T-helper 1 cell (primary cell): ENCODE results near the gene ZNF326.
"Not testable (repeated sequence)": the region's sequence is repeated elsewhere in the genome, so short reads cannot be mapped to it uniquely, and the experiment has no call there.

Experiments used
- DNase-seq, 5 donors: peaks; one replicate each; pipeline ENCODE4 v3.0.0-alpha.2; 2012 to 2020

ZNF326 gene

DNA sequence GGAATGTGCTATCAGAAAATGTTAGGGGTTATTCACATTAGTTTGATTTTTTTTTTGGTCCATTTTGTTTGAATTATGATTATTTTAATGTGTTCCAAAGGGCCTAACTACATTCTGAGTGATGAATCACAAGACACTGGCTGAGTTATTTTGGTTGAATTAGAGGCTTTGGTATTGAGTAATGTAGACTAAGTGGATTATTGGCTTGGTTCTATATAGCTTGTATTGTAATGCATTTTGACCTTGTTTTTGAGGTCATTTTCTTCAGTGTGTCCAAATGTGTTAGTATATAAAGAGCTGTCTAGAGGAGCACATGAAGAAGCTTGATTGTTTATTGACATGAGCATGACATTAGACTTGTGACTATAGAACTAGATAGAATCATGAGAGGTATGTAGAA, 3.4 kb downstream of the ZNF326 start:
- DNase-seq, result no peak

DNA sequence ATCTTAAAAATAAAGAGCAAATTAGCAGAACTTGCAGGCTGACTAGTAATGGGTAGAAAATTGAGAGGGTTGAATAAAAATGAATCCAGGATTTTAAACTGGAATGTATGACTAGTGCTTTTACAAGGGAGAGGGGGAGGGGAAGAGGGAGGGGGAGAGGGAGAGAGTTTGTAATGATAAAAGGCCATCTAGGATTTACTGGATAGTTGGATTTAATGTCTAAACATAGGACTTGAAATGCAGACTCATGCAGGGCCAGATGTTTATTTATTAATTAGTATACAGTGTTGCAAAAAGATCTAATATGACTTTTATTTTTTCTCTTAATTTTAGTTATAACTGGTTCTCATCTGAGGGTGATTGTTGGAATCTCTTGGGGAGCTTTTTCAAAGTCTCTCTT, 4.3 kb downstream of the ZNF326 start:
- no peak for DNase-seq

DNA sequence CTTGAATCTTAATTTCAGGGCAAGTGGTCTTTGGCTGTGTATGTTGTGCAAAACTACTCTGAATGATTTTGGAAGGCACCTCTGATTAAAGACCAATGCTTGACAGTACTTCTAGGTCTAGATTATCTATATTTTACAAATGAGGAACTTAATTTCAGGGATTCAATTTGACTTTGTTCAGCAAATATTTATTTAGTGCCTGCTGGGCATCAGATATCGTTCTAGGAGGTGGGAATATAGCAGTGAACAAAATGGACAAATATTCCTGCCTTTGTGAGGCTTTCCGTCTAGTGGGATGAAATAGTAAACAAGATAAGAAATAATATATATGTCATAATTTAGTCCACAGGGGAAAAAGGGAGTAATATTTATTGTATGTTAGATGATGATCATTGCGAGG, 4.7 kb downstream of the ZNF326 start:
- no peak for DNase-seq

- DNase-seq, result no peak
Measured at GRCh38 chr1:90000934-90001676, 6.2 kb downstream of the ZNF326 start.

GRCh38 chr1:90007979-90008404, 13.1 kb downstream of the ZNF326 start:
- no peak for DNase-seq

- no peak for DNase-seq
Measured at GRCh38 chr1:90012300-90012699, 17.4 kb downstream of the ZNF326 start.

- DNase-seq, result no peak
Measured at GRCh38 chr1:90023691-90024090, 28.8 kb downstream of the ZNF326 start.

DNA sequence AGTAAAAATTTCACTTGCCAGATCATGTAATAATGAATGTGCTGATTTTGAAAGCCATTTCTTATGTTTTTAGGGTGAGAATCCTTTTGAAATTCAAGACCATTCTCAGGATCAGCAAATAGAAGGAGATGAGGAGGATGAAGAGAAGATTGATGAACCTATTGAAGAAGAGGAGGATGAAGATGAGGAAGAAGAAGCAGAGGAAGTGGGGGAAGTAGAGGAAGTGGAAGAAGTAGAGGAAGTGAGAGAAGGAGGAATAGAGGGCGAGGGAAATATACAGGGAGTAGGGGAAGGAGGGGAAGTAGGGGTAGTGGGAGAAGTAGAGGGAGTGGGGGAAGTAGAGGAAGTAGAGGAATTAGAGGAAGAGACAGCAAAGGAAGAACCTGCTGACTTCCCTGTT, 32.4 kb downstream of the ZNF326 start:
- no peak for DNase-seq

GRCh38 chr1:90039652-90040051, 44.7 kb downstream of the ZNF326 start:
- no peak for DNase-seq

GRCh38 chr1:90043586-90043985, 48.7 kb downstream of the ZNF326 start:
- no peak for DNase-seq

DNA sequence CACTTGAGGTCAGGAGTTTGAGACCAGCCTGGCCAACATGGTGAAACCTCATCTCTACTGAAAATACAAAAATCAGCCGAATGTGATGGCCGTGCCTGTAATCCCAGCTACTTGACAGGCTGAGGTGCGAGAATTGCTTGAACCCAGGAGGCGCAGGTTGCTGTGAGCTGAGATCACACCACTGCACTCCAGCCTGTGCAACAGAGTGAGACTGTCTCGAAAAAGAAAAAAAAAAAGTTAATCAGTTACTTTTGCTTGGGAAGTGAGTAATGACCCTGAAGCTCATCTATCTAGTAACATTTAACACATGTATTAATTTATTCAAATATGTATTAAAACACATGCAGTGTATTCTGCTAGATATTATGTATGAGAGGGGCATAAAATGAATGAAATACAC, 49.4 kb downstream of the ZNF326 start:
- DNase-seq, result no peak

GRCh38 chr1:90045853-90046563, 51.1 kb downstream of the ZNF326 start:
- DNase-seq, result peak in 1 of 5 donors; percentile 3

DNA sequence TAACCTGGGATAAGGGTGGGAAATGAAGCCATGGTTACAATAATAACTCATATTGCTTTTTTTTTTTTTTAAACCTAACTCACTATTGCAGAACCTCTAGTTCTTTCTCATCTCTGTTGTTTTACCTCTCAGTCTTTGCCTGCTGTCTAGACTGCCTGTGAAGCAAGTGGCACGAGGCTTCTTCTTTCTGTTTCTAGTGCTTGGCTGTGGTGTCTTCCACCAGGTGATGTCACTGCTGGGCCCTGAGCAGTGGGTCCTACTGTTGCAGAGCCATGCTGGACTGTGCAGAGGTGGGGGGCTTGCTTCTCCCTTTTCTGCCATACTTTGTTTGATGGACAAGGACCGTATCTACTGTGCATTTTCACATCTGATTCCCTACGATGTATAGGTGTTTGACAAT, 51.7 kb downstream of the ZNF326 start:
- DNase-seq, result no peak

- no peak for DNase-seq
Measured at GRCh38 chr1:90048043-90048442, 53.1 kb downstream of the ZNF326 start.

GRCh38 chr1:90062700-90063643, 68.1 kb downstream of the ZNF326 start:
- DNase-seq, result not testable (repeated sequence)

DNA sequence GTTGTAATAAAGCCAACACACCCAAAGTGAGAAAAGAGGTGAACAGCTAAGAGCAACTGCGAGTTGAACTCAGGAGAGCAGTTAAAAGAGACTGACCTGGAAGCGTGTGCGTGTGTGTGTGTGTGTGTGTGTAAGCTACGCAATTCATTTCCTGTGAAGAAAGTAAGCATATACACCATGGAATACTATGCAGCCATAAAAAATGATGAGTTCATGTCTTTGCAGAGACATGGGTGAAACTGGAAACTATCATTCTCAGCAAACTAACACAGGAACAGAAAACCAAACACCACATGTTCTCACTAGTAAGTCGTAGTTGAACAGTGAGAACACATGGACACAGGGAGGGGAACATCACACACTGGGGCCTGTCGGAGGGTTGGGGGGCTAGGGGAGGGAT, 69.2 kb downstream of the ZNF326 start:
- DNase-seq, result not testable (repeated sequence)

GRCh38 chr1:90067194-90067931, 72.5 kb downstream of the ZNF326 start:
- DNase-seq, result no peak

- DNase-seq, result no peak
Measured at GRCh38 chr1:90068611-90069280, 73.8 kb downstream of the ZNF326 start.

DNA sequence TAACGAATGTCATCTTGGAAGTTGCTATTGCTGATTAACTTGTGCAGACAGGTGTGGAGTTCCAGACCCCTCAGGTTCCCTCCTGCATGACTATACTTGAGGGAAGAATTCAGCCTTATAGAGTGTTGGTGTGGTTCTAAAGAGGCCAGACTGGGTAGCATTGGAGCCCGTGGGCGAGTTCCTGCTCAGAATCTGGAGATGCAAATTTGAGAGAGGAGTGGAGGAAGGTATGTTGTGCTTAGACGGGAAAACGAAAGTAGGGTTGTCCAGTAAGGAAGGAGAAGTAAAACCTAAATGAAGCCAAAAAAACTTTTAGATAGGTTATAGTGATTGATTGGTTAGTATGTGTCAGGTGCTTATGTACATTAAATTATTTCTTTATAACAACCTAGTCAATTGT, 79.2 kb downstream of the ZNF326 start:
- DNase-seq, result no peak

- no peak for DNase-seq
Measured at GRCh38 chr1:90074566-90074965, 79.7 kb downstream of the ZNF326 start.

DNA sequence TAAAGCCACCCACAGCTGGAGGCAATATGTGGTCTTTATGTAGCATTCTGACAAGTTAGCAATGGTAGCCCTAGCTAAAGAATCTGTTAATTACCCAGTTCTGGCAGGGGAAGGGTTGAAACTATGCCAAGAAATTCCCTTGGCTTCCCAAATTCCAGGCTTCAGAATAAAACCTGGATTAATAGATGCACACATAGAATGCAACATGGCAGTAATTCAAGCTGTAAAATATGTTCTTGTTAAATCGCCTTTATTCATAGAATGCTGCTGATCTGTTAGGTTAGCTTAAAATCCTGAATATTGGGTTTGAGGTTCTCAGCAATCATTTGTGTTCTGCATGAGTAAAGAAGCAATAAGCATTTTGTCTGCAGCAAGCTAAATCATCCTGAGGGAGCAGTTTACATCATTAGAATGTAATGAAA, 80.1 kb downstream of the ZNF326 start:
- no peak for DNase-seq

DNA sequence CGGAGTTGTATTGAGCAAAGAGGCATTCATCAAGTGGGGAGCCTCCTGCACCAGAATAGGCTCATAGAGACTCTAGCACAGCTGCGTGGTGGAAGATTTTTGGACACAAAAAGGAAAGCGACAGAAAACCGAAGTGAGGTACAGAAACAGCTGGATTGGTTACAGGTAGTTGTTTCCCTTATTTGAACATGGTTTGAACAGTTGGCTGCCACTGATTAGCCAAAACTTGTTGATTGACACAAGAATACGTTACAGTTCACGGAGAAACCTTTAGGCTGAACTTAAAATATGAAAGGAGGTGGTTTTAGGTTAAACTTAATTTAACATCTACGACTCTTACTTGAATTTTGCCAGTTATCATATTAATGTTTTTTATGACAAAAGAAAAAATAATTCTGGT, 89.1 kb downstream of the ZNF326 start:
- DNase-seq, result no peak
